Ovary (tissue), 9 donors: ENCODE measurements around the gene CMTM7. TPM values are rescaled to one million over a fixed set of nuclear protein-coding genes. Genes with fewer than 3 reads are reported as not detected.
"Not testable (repeated sequence)": the region's sequence is repeated elsewhere in the genome, so short reads cannot be mapped to it uniquely, and the experiment has no call there.

ENCODE experiments used
- DNase-seq, 5 donors: peaks; one replicate each; pipeline ENCODE4 v3.0.0-alpha.2; 2019 to 2020
- H3K27ac ChIP-seq, 2 donors: fragments of 200-600 bp; one replicate each; pipeline versions ENCODE4 v1.5.1 to v1.8.0; 2019 to 2022
- H3K27me3 ChIP-seq: fragments of 200-600 bp; one replicate; pipeline ENCODE4 v1.8.0; 2022
- H3K36me3 ChIP-seq: fragments of 200-600 bp; sonication (generic); one replicate; pipeline ENCODE4 v1.5.1; 2019
- H3K4me1 ChIP-seq: one replicate; pipeline ENCODE4 v1.8.1; 2013; ENCODE audit warnings: mild to moderate bottlenecking, moderate library complexity; ENCODE audit not compliant: insufficient read depth
- H3K4me3 ChIP-seq: fragments of 200-600 bp; sonication (generic); one replicate; pipeline ENCODE4 v1.5.1; 2017
- H3K9me3 ChIP-seq, 2 donors: fragments of 200-600 bp in 1 of 2; sonication (generic) in 1 of 2; one replicate each; pipeline versions ENCODE4 v1.5.1 to v1.8.1; 2013 to 2019; ENCODE audit warnings: mild to moderate bottlenecking in 1 of 2, moderate library complexity in 1 of 2
- EP300 ChIP-seq: sonication (generic); formaldehyde crosslinking; IDR thresholded peaks from one replicate; pipeline ENCODE4 v1.6.1; 2017; ENCODE audit warnings: antibody characterized with exemption
- POLR2A ChIP-seq: fragments of 450-650 bp; IDR thresholded peaks from one replicate; pipeline ENCODE4 v1.6.1; 2017; ENCODE audit warnings: antibody characterized with exemption, mild to moderate bottlenecking, moderate library complexity
- WGBS, 3 donors: extraction: QIAGEN DNeasy Blood & Tissue Kit in 1 of 3; methylation state at CpG; one replicate each; pipeline versions ENCODE4 v1.1.5 to v1.1.7; 2013 to 2017; 5-methylcytosine and 5-hydroxymethylcytosine counted together
- intact Hi-C, 4 donors: fragments of 100-400 bp; cut with DNase I; formaldehyde crosslinking; loops; one replicate each; pipeline versions ENCODE4 v1.11.0 to v1.15.1; 2022 to 2023
- polyA plus RNA-seq, 2 donors: library from polyadenylated mRNA; stranded (reverse); fragments of 200-250 nt in 1 of 2; fragments of 350-450 nt in 1 of 2; fragmentation: Illumina TruSeq in 1 of 2; extraction: RNeasy Lipid Tissue Mini Kit (QIAGEN cat#74804) in 1 of 2; gene quantifications; one replicate each; pipeline ENCODE4 v1.2.3, GENCODE V29; 2013 to 2014
- total RNA-seq, 7 donors: library from RNA; depleted of rRNA in 2 of 7; stranded (reverse); fragments of >200 nt in 2 of 7; fragmentation: NEBNext Ultra II Directional in 3 of 7; extraction: Animal tissue kit (Norgen Biotek cat#: 25700) in 3 of 7; gene quantifications; one replicate each; pipeline versions ENCODE4 v1.1.0 to v1.2.4, GENCODE V29; 2016 to 2023
- TF ChIP-seq, protein P1 (sequence below), 3 donors: fragments of 450-650 bp in 2 of 3; fragments of 200-600 bp in 1 of 3; IDR thresholded peaks; one replicate each; pipeline versions ENCODE4 v1.5.1 to v1.8.0; 2016 to 2022; ENCODE audit warnings: antibody characterized with exemption in 3 of 3, mild to moderate bottlenecking in 1 of 3
- donor health status: DM: no; HTN: no; CAD: no; lungs with moderate emphysema.
- donor health status: DM: no; HTN: no; CAD: no.
- donor health status: Bipolar disorder and iron deficiency.
- donor health status: DM: yes; HTN: yes; CAD: no.
- donor health status: DM: no; HTN: no; CAD: no.
- donor health status: DM: yes; HTN: yes; CAD: no.

Gene CMTM7
- total and polyA plus RNA-seq, 9 donors = 2.7 to 63.4 (median 7.6) TPM

DNA sequence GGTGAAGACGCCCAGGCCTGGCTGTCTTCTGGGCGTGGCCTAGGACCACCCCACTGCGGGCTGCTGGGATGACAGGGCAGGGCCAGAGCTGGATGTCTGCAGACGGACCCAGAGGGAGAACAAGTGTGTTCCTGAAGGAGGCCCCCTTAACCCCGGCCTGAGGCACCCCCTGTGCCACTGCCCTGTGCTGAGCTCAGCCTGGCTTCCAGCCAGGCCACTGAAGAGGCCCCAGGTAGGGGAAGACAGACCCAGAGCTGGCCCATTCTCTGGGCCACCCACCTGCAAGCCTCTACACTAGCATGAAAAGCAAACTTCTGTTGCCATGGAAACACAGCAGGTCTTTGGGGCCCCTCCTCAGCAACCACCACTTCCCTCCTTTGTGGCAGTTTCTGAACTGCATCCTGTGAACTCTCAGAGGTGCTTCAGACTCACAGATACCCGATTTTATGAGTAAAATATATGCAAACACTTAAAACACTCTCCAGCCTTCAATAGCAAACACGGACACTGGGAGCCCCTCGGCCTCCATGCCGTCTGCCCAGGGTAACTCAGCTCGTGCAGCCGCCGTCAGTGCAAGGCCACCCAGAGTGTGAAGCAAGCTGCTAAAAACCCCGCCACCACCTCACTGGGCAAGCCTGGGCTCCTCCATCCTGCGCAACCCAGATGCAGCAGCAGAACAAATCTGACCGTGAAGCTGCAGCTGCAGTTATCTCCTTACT, 68.5 kb downstream of the CMTM7 start:
- no peak overlapping the region for H3K4me3 ChIP-seq
- 74 to 77% (median 76%) methylated on average over 15 of the region's 15 CpGs for WGBS, 3 donors
- no peak for DNase-seq
- H3K4me1 ChIP-seq = no peaks in the 10 kb centered on the region
- no peaks in the 10 kb centered on the region for H3K27me3 ChIP-seq
- intact Hi-C loops = loop anchor here in 1 of 4 donors (10.0 kb wide), 2 partner anchors 85 to 165 kb away; no protein-coding TSS in a partner anchor
- H3K9me3 ChIP-seq = no peaks in the 10 kb centered on the region
- H3K36me3 ChIP-seq = no peaks in the 10 kb centered on the region
- H3K27ac ChIP-seq = no peak overlapping the region
- TF ChIP-seq, protein P1, sequence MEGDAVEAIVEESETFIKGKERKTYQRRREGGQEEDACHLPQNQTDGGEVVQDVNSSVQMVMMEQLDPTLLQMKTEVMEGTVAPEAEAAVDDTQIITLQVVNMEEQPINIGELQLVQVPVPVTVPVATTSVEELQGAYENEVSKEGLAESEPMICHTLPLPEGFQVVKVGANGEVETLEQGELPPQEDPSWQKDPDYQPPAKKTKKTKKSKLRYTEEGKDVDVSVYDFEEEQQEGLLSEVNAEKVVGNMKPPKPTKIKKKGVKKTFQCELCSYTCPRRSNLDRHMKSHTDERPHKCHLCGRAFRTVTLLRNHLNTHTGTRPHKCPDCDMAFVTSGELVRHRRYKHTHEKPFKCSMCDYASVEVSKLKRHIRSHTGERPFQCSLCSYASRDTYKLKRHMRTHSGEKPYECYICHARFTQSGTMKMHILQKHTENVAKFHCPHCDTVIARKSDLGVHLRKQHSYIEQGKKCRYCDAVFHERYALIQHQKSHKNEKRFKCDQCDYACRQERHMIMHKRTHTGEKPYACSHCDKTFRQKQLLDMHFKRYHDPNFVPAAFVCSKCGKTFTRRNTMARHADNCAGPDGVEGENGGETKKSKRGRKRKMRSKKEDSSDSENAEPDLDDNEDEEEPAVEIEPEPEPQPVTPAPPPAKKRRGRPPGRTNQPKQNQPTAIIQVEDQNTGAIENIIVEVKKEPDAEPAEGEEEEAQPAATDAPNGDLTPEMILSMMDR (IDR thresholded peaks at IDR 0.05) = no peak
- no peak for TF ChIP-seq POLR2A
- TF ChIP-seq EP300 = no peak

DNA sequence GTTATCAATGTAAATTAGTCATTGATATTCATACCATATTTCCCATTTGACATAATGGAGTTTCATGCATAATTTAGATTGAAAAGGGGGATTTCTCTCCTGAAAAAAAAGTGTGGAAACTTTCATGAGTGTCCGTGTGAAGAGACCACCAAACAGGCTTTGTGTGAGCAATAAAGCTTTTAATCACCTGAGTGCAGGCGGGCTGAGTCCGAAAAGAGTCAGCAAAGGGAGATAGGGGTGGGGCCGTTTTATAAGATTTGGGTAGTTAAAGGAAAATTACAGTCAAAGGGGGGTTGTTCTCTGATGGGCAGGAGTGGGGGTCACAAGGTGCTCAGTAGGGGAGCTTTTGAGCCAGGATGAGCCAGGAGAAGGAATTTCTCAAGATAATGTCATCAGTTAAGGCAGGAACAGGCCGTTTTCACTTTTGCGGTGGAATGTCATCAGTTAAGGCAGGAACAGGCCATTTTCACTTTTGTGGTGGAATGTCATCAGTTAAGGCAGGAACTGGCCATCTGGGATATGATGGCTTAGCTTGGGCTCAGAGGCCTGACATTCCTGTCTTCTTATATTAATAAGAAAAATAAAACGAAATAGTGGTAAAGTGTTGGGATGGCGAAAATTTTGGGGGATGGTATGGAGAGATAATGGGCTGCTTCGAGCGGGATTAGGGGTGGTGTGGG, 69.3 kb downstream of the CMTM7 start:
- not testable (repeated sequence) for H3K27me3 ChIP-seq, H3K4me3 ChIP-seq, H3K4me1 ChIP-seq, DNase-seq, H3K27ac ChIP-seq, H3K36me3 ChIP-seq, H3K9me3 ChIP-seq
- 86 to 90% (median 88%) methylated on average over 10 of the region's 10 CpGs for WGBS, 3 donors
- intact Hi-C loops = loop anchor here in 1 of 4 donors (10.0 kb wide), 2 partner anchors 86 to 166 kb away; no protein-coding TSS in a partner anchor

DNA sequence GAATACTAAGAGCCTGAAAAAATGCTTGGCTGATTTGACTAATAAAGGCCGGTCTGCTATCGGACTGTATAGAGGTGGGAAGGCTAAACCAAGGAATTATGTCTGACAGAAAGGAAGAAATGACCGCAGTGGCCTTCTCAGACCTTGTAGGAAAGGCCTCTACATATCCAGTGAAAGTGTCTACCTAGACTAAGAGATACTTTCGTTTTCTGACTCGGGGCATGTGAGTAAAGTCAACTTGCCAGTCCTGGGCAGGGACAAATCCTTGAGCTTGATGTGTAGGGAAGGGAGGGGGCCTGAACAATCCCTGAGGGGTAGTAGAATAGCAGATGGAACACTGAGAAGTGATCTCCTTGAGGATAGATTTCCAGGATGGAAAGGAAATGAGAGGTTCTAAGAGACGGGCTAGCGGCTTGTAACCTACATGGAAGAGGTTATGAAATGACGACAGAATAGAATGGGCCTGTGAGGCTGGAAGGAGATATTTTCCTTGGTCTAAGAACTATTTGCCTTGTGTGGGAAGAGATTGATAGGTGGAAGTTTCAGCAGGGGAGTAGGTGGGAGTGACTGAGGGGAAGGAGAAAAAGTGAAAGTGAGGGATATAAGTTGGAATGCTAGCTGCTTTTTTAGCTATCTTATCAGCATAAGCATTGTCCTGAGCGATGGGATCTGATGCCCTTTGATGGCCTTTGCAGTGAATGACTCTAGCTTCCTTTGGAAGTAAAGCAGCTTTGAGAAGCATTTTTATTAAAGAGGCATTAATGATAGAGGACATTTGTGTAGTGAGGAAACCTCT, 70.7 kb downstream of the CMTM7 start:
- H3K27me3 ChIP-seq, H3K9me3 ChIP-seq, H3K27ac ChIP-seq, H3K4me3 ChIP-seq, H3K36me3 ChIP-seq, DNase-seq, H3K4me1 ChIP-seq: not testable (repeated sequence)
- 74 to 79% (median 78%) methylated on average over 8 to 9 of the region's 9 CpGs for WGBS, 3 donors
- intact Hi-C loops = loop anchor here in 1 of 4 donors (10.0 kb wide), 2 partner anchors 88 to 168 kb away; no protein-coding TSS in a partner anchor

DNA sequence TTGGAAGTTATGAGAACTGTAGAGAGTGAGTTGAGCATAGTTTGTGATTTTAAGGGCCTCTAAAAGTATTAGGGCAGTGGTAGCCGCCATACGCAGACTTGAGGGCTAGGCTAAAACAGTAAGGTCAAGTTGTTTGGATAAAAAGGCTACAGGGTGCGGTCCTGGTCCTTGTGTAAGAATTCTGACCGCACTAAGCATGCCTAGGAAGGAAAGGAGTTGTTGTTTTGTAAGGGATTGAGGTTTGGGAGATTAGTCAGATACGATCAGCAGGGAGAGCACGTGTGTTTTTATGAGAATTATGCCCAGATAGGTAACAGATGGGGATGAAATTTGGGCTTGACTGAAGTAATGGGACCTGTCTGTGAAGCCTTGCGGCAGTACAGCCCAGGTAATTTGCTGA, 71.8 kb downstream of the CMTM7 start:
- H3K9me3 ChIP-seq, H3K4me3 ChIP-seq, H3K36me3 ChIP-seq, DNase-seq, H3K4me1 ChIP-seq, H3K27ac ChIP-seq, H3K27me3 ChIP-seq: not testable (repeated sequence)
- WGBS, 3 donors = 90 to 91% (median 91%) methylated on average over 7 of the region's 7 CpGs
- intact Hi-C loops = loop anchor here in 1 of 4 donors (10.0 kb wide), 2 partner anchors 89 to 169 kb away; no protein-coding TSS in a partner anchor

DNA sequence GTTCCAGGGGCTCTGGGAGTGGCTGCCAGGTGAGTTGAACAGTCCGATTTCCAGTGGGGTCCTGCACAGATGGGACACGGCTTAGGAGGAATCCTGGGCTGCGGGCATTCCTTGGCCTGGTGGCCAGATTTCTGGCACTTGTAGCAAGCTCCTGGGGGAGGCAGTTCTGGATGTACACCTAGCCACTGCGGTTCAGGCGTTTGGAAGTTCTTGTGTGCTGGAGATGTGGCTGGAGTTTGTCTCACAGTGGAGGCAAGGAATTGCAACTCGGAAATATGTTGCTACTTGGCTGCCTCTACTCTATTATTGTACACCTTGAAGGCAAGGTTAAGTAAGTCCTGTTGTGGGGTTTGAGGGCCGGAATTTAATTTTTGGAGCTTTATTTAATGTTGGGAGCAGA, 73.1 kb downstream of the CMTM7 start:
- H3K36me3 ChIP-seq, H3K9me3 ChIP-seq, H3K27ac ChIP-seq, H3K27me3 ChIP-seq, H3K4me1 ChIP-seq, H3K4me3 ChIP-seq, DNase-seq: not testable (repeated sequence)
- WGBS, 3 donors = 90 to 96% (median 92%) methylated on average over 7 of the region's 7 CpGs
- intact Hi-C loops = loop anchor here in 3 of 4 donors (5.0 to 10.0 kb wide), 5 partner anchors 87 to 170 kb away; no protein-coding TSS in a partner anchor

DNA sequence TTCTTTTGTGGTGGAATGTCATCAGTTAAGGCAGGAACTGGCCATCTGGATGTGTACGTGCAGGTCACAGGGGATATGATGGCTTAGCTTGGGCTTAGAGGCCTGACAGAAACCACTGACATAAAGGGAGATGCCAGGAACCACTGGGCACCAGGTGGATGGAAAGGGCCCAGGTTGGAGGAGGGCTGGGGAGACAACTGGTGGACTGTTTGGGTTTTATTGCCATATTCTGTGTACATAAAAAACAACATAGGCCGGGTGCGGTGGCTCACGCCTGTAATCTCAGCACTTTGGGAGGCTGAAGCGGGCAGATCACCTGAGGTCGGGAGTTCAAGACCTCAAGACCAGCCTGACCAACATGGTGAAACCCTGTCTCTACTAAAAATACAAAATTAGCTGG, 75.2 kb downstream of the CMTM7 start:
- not testable (repeated sequence) for H3K27me3 ChIP-seq, H3K9me3 ChIP-seq, H3K27ac ChIP-seq, H3K4me1 ChIP-seq, H3K36me3 ChIP-seq, H3K4me3 ChIP-seq, DNase-seq
- intact Hi-C loops = loop anchor here in 3 of 4 donors (5.0 to 10.0 kb wide), 5 partner anchors 90 to 172 kb away; no protein-coding TSS in a partner anchor
- 95 to 96% (median 95%) methylated on average over 6 of the region's 6 CpGs for WGBS, 3 donors
